Cardiac septum (tissue), 1 donor: ENCODE data around the gene FAM217B. TPM values are rescaled to one million over a fixed set of nuclear protein-coding genes. Genes with fewer than 3 reads are reported as not detected.

Experiments used
- DNase-seq: peaks from one replicate; pipeline ENCODE4 v3.0.0-alpha.2; 2020; ENCODE audit warnings: low spot score
- intact Hi-C: fragments of 100-400 bp; cut with DNase I; formaldehyde crosslinking; loops from one replicate; pipeline ENCODE4 v1.14.0; 2022
- total RNA-seq: library from RNA; stranded (reverse); fragmentation: NEBNext Ultra II Directional; extraction: Animal tissue kit (Norgen Biotek cat#: 25700); gene quantifications from one replicate; pipeline ENCODE4 v1.2.1, GENCODE V29; 2021
- donor health status: DM: no; HTN: no; CAD: no.

Gene FAM217B
- total RNA-seq, 1 donor from 2014 or later: 15.6 TPM

- DNase-seq: no peak
- intact Hi-C loops: no loop called here
Observed at GRCh38 chr20:59961423-59961822, 21.2 kb downstream of the FAM217B start.

DNA sequence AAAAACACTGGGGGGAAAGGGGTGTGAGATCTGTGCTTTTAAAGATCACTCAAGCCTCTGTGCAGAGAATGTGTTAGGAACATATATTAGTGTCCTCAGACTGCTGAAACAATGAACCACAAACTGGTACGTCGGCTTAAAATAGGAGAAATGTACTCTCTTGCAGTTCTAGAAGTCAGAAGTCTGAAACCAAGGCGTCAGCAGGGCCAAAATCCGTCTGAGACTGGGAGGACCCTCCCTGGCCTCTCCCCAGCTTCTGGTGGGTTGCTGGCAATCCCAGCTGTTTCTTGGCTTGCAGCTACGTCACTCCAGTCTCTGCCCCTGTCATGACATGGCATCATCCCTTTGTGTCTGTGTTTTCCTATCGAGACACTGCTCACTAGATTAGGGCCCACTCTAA, 22.0 kb downstream of the FAM217B start:
- intact Hi-C loops: no loop called here
- no peak for DNase-seq

DNA sequence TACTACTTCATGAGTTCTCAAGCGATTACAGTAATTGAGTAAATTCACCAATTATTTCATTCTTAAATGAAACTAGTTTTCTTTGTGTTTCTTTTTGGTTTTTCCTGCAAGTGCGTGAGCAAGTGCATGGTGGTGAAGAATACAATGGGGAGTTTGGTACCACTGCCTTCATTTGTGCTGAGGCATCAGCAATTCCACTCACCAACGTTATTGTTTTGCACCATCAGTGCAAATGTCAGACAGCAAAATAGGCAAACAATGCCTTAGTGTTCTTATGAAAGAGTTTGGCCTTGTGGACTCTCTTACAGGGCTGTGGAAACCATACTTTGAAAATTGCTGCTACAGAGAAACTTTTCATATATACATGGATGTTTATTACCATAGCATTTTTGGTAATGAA, 26.2 kb downstream of the FAM217B start:
- intact Hi-C loops: no loop called here
- no peak for DNase-seq

- DNase-seq: no peak
- intact Hi-C loops: no loop called here
Observed at GRCh38 chr20:59971428-59971827, 31.2 kb downstream of the FAM217B start.

- DNase-seq: no peak
- intact Hi-C loops: no loop called here
Observed at GRCh38 chr20:59972037-59972801, 32.0 kb downstream of the FAM217B start.

- no peak for DNase-seq
- intact Hi-C loops: no loop called here
Observed at GRCh38 chr20:59976156-59976782, 36.1 kb downstream of the FAM217B start.

GRCh38 chr20:59977086-59977485, 36.9 kb downstream of the FAM217B start:
- intact Hi-C loops: no loop called here
- no peak for DNase-seq

DNA sequence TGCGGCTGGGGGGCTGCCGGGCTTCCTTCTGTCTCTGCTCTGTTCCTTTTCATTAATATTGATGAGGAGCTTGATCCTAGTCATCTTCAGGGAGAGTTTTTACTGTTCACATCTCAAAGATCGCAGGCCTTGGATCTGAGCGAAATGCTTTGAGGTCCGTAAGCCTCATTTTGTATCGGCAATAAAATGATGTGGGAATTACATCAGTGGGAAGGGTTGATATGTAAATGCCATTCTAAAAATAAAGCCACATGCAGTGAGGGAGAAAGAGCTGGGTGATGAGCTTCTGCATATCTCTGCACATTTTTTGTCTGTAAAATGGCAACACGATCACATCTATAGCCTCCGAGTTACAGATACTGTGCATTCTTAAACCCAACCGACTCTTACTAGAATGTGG, 42.9 kb downstream of the FAM217B start:
- no peak for DNase-seq
- intact Hi-C loops: no loop called here

DNA sequence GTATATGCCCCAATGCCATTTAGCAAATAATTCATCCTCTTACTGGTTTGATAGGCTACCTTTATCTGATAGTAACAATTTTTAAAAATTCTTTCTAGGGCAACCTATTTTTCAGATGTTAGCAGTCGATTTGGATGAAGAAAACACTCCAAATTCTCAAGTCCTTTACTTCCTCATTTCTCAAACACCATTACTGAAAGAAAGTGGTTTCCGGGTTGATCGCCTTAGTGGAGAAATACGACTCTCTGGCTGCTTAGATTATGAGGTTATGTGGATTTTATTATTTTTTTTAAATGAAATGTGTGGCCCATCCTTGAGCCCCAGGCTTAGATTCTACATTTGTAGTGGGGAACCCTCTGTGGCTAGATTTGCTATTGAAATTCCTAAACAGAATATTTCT, 44.4 kb downstream of the FAM217B start:
- intact Hi-C loops: no loop called here
- no peak for DNase-seq

DNA sequence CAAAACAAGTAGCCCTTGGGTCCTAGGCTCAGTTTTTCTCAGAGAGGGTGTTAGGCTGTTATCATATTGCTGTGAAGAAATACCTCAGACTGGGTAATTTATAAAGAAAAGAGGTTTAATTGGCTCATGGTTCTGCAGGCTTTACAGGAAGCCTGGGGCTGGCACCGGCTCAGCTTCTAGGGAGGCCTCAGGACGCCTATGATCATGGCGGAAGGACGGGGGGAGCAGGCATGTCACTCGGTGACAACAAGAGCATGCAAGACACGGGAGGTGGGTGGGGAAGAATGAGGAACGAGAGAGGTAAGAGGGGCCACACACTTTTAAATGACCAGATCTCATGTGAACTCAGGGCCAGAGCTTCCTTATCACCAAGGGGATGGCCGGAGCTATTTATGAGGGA, 45.0 kb downstream of the FAM217B start:
- no peak for DNase-seq
- intact Hi-C loops: no loop called here

DNA sequence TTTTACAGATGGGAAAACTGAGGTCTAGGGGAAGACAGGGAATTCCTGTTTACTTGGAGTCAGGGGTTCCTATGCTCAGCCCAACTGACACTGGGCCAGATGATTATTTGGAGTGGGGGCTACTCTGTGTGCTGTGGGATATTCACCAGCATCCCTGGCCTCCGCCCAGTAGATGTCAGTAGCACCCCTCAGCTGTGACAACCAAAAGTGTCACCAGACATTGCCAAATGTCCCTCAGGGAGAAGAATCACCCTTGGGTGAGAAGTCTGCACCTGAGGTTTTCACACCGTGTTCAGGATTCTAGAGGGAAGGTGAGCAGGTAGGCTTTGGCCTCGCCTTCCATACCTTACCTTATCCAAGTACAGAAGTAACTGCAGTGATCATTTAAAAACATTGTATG, 45.7 kb downstream of the FAM217B start:
- intact Hi-C loops: no loop called here
- DNase-seq: no peak

- DNase-seq: no peak
- intact Hi-C loops: no loop called here
Observed at GRCh38 chr20:59987135-59987534, 46.9 kb downstream of the FAM217B start.

- intact Hi-C loops: no loop called here
- no peak for DNase-seq
Observed at GRCh38 chr20:59988141-59988540, 48.0 kb downstream of the FAM217B start.

DNA sequence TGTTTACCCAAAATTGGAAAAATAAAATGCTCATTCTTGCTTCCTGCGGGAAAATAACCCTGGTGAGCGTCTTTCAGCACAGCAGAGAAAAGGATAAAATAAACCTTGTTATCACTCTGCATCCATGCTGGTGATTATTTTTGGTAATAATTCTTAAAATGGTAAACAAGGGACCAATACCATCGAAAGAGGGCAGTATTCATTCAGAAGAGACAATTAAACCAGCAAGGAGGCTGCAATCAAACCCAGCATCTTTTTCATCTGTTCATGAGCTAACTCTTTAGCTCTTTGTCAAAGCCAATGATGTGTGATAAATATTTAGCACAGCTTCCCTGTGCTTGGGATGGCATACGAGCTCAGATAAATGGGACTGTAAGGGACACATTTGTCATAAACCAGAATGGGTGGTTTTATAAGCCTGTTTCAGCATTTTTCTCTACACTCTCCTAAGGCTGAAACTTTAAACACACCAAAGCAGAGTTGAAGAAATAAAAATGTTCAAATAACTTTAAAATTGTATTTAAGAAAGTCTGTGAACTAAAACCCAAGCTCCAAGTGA, 52.4 kb downstream of the FAM217B start:
- intact Hi-C loops: no loop called here
- DNase-seq: no peak

DNA sequence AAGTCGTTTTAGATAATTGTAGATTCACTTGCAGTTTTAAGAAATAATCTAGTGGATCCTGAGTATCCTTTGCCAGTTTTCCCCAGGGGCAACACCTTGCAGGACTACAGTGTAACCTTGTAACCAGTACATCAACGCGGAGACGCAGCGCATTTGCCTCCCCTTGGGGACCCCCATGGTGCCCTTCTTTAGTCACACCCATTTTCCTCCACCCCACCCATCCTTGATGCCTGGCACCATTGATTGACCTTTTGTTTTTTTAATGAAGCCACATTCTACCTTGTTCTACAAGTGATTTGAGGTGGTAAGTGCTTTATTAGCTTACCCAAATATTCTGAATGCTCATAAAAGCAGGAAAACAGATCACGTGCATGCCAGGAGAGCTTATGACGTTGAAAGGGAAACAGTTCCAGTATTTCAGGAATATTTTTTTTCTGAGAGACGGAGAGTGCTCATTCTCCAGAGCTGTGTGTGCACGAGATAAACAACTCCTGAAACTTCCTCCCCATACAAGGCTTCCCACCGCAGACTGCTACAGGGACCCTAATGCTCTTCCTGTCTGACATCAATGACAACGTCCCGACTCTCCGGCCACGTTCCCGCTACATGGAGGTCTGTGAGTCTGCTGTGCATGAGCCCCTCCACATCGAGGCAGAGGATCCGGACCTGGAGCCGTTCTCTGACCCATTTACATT, 53.7 kb downstream of the FAM217B start:
- DNase-seq: no peak
- intact Hi-C loops: no loop called here

DNA sequence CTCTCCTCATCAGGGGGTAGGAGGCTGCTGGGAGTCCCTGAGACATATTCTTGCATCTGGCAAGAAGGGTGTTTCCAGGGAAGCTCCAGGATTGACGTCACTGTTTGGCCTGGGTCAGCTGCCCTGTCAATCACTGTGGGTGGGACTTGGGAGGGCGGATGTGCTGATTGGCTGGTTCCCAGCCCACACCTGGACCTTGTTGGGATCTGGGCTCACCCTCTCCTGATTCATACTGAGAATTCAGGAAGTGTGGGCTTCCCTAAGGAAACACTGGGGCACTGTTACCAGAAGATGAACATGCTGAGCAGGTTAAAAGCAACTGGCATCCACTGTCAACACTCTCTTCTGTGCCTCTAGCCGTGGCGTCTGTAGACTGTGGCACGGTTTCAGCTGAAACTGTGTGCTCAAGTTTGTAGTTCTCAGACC, 54.5 kb downstream of the FAM217B start:
- intact Hi-C loops: no loop called here
- DNase-seq: no peak

DNA sequence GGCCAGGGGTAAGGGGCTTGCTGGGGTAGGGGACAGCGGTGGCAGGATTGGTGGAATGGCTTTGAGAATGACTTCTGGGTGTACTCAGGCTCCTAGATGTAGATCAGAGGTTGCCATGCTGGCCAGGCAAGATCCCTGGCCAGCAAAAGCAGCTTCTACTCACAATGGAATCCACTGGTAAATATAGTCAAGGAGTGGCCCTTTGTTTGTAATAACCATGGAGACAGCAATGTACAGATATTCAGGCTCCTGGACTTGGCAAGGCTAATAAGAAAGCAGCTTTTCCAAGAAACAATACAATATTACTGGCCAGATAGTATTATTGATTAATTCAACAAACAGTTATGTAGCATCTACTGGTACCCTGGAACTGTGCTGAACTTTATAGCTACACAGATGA, 55.9 kb downstream of the FAM217B start:
- DNase-seq: no peak
- intact Hi-C loops: no loop called here

- no peak for DNase-seq
- intact Hi-C loops: no loop called here
Observed at GRCh38 chr20:59997896-59998295, 57.7 kb downstream of the FAM217B start.
